Esophagus (tissue), 2 donors: ENCODE data around the gene MRPL33. TPM values are rescaled to one million over a fixed set of nuclear protein-coding genes. Genes with fewer than 3 reads are reported as not detected.
"Not testable (repeated sequence)": the region's sequence is repeated elsewhere in the genome, so short reads cannot be mapped to it uniquely, and the experiment has no call there.

ENCODE experiments used
- H3K27ac ChIP-seq, 2 donors: one replicate each; pipeline ENCODE4 v1.5.1; 2013; ENCODE audit warnings: low read depth in 2 of 2, mild to moderate bottlenecking in 2 of 2, inconsistent platforms in 1 of 2, low read length in 1 of 2, moderate library complexity in 1 of 2
- H3K27me3 ChIP-seq, 2 donors: one replicate each; pipeline ENCODE4 v1.6.1; 2013; ENCODE audit warnings: low read length in 2 of 2, control low read depth in 1 of 2, mild to moderate bottlenecking in 1 of 2; ENCODE audit not compliant: insufficient read depth in 2 of 2, control insufficient read depth in 1 of 2
- H3K36me3 ChIP-seq, 2 donors: one replicate each; pipeline ENCODE4 v1.6.1; 2013; ENCODE audit warnings: low read length in 1 of 2; ENCODE audit not compliant: control insufficient read depth in 2 of 2, insufficient read depth in 2 of 2
- H3K4me1 ChIP-seq, 2 donors: one replicate each; pipeline ENCODE4 v1.6.1; 2013; ENCODE audit warnings: low read length in 1 of 2; ENCODE audit not compliant: control insufficient read depth in 2 of 2, insufficient read depth in 2 of 2
- H3K4me3 ChIP-seq, 2 donors: one replicate each; pipeline ENCODE4 v1.5.1; 2013; ENCODE audit warnings: low read length in 2 of 2, mild to moderate bottlenecking in 2 of 2, low read depth in 1 of 2, moderate library complexity in 1 of 2
- H3K9me3 ChIP-seq, 2 donors: one replicate each; pipeline ENCODE4 v1.6.1; 2013; ENCODE audit warnings: mild to moderate bottlenecking in 2 of 2, low read depth in 1 of 2, low read length in 1 of 2, moderate library complexity in 1 of 2; ENCODE audit not compliant: control insufficient read depth in 2 of 2, insufficient read depth in 1 of 2
- WGBS, 2 donors: extraction: QIAGEN DNeasy Blood & Tissue Kit; methylation state at CpG; one replicate each; pipeline ENCODE4 v1.1.7; 2013; 5-methylcytosine and 5-hydroxymethylcytosine counted together
- polyA plus RNA-seq, 2 donors: library from polyadenylated mRNA; stranded (reverse); fragments of 200-250 nt; gene quantifications; one replicate each; pipeline ENCODE4 v1.2.3, GENCODE V29; 2013
- donor health status: healthy with polysubstance abuse.
- donor health status: Bipolar disorder and iron deficiency.

Gene MRPL33
- polyA plus RNA-seq, 2 donors: 35.5 to 102 TPM

DNA sequence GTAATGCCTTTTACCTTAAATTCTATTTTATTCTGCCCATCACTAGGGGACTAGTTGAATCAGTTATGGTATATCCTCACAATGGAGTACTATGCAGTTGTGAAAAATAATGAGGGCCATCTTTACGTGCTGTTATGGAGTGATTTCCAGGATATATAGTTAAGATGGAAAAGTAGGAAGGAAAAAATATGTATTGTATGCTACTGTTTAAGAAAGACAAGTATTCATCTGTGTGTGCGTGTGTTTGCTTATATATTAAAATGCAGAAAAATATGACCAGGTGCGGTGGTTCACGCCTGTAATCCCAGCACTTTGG, 32.5 kb upstream of the MRPL33 start:
- H3K27me3 ChIP-seq: no peaks in the 10 kb centered on the region
- no peak overlapping the region for H3K27ac ChIP-seq
- H3K36me3 ChIP-seq: no peaks in the 10 kb centered on the region
- no peaks in the 10 kb centered on the region for H3K9me3 ChIP-seq
- H3K4me1 ChIP-seq: peaks cover 4 to 10% of the 10 kb centered on the region in 2 donors
- 95 to 96% methylated on average over 4 of the region's 4 CpGs for WGBS, 2 donors
- no peak overlapping the region for H3K4me3 ChIP-seq

DNA sequence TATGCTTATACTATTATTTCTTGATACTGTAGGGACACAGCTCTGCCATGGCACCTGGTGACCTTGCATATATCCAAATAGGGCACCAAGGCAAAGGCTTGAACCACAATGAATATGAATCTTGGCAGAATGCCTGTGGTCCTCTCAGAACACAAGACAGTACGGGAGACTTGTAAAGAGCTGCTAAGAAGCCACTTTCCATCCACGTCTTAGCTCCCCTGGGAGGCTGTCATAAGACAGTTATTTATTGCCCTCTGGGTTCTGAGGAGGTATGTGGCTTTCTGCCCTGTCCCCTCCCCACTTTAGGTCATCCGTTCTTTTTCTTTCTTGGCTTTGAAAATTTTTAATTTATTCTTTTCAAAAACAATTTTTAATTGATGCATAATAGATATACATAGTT, 29.8 kb upstream of the MRPL33 start:
- Histone ChIP-seq H3K9me3 (no peaks in the 10 kb centered on the region), H3K4me1 (no peaks in the 10 kb centered on the region), H3K27me3 (no peaks in the 10 kb centered on the region), H3K27ac (no peak overlapping the region), H3K4me3 (no peak overlapping the region), H3K36me3 (no peaks in the 10 kb centered on the region)
- 58 to 63% methylated on average over 3 of the region's 3 CpGs for WGBS, 2 donors

DNA sequence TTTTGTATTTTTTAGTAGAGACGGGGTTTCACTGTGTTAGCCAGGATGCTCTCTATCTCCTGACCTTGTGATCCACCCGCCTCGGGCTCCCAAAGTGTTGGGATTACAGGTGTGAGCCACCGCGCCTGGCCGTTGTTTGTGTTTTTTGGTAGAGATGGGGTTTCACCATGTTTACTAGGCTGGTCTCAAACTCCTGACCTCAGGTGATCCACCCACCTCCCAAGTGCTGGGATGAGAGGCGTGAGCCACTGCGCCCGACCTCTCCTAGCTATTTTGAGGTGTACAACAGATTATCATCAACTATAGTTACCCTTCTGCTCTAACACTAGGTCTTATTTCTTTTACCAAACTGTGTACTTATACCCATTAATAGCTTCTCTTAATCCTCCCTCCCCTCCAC, 28.9 kb upstream of the MRPL33 start:
- WGBS, 2 donors: 95% methylated on average over 9 of the region's 9 CpGs
- H3K27me3 ChIP-seq: no peaks in the 10 kb centered on the region
- no peaks in the 10 kb centered on the region for H3K36me3 ChIP-seq
- no peaks in the 10 kb centered on the region for H3K9me3 ChIP-seq
- no peaks in the 10 kb centered on the region for H3K4me1 ChIP-seq
- H3K4me3 ChIP-seq: no peak overlapping the region
- H3K27ac ChIP-seq: no peak overlapping the region

DNA sequence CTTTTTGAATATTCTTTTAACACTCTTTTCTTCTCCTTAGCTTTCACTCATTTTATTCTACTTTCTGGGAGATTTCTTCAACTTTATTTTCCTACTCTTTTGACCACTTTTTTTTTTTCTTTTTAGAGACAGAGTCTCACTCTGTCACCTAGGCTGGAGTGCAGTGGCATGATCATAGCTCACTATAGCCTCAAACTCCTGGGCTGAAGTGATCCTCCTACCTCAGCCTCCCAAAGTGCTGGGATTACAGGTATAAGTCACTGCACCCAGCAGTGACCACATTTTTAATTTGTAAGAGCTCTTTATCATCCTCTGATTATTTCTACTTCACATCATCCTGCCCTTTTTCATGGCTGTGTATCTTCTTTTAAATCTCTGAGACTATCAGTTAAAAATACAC, 26.0 kb upstream of the MRPL33 start:
- H3K4me3 ChIP-seq, H3K27ac ChIP-seq, H3K27me3 ChIP-seq, H3K9me3 ChIP-seq, H3K4me1 ChIP-seq, H3K36me3 ChIP-seq: not testable (repeated sequence)

DNA sequence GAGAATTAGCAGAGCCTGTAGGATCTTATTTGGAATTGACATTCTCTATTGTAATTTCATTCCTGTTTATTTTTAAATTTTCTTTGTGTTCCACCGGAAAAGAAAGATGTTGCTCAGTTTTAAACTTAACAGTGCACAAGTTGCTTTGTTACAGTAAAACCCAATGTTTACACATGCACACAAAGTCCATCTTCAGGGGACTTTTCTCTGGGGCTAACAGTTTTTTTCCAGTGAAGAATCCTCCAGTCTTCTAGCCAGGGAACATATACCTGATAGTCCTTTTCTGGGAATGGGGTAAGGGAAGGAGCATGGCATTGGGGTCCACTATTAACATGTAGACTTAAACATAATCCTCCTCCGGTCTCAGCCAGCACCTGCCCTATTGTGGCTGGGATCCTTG, 25.2 kb upstream of the MRPL33 start:
- WGBS, 2 donors: 70 to 76% methylated on average over 2 of the region's 2 CpGs
- H3K4me3 ChIP-seq: no peak overlapping the region
- H3K4me1 ChIP-seq: no peaks in the 10 kb centered on the region

DNA sequence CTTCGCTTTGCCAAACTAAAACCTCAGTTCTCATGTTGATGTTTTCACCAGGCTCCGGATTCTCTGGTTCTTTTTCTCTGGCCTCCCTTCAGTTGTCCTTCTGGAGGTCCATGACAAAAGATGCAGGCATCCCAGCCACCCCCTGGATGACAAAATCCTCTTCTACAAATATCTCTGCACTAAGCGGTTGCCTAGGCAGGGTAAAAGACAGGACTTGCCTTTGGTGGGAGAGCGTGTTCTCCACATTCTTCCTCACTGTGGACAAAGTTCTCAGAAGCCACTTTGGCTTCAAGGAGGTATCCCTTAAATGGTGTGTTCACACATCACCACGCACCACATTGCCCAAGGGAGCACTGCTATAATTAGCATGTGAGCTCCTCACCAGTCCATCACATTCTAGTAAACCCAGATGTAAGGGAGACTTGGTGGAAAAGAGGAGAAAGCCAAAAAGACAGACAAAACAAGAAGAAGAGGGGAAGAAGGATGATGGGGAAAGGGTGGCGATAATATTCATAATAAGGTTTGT, 23.6 kb upstream of the MRPL33 start:
- H3K9me3 ChIP-seq: no peaks in the 10 kb centered on the region
- H3K4me1 ChIP-seq: no peaks in the 10 kb centered on the region
- 73 to 76% methylated on average over 6 of the region's 6 CpGs for WGBS, 2 donors
- H3K4me3 ChIP-seq: no peak overlapping the region
- H3K36me3 ChIP-seq: no peaks in the 10 kb centered on the region
- H3K27me3 ChIP-seq: no peaks in the 10 kb centered on the region
- no peak overlapping the region for H3K27ac ChIP-seq

More for the DNA sequence above, 25.2 kb upstream of the MRPL33 start:
- Histone ChIP-seq H3K27me3 (no peaks in the 10 kb centered on the region), H3K36me3 (no peaks in the 10 kb centered on the region), H3K27ac (no peak overlapping the region), H3K9me3 (no peaks in the 10 kb centered on the region)

DNA sequence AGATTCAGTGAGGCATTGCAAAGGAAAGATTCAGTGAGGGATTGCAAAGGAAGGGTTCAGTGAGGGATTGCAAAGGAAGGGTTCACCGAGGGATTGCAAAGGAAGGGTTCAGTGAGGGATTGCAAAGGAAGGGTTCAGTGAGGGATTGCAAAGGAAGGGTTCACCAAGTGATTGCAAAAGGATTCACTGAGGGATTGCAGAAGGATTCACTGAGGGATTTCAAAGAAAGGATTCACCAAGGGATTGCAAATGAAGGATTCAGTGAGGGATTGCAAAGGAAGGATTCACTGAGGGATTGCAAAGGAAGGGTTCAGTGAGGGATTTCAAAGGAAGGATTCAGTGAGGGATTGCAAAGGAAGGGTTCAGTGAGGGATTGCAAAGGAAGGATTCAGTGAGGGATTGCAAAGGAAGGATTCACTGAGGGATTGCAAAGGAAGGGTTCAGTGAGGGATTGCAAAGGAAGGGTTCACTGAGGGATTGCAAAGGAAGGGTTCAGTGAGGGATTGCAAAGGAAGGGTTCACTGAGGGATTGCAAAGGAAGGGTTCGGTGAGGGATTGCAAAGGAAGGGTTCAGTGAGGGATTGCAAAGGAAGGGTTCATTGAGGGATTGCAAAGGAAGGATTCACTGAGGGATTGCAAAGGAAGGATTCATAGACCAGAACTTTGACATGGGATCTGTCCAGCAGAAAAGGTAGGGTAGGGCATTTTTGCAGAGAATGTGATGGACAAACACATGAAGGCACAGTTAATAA, 22.5 kb upstream of the MRPL33 start:
- H3K4me3 ChIP-seq, H3K27ac ChIP-seq, H3K4me1 ChIP-seq, H3K27me3 ChIP-seq, H3K9me3 ChIP-seq, H3K36me3 ChIP-seq: not testable (repeated sequence)
- WGBS, 2 donors: 84 to 91% methylated on average over 2 of the region's 2 CpGs

DNA sequence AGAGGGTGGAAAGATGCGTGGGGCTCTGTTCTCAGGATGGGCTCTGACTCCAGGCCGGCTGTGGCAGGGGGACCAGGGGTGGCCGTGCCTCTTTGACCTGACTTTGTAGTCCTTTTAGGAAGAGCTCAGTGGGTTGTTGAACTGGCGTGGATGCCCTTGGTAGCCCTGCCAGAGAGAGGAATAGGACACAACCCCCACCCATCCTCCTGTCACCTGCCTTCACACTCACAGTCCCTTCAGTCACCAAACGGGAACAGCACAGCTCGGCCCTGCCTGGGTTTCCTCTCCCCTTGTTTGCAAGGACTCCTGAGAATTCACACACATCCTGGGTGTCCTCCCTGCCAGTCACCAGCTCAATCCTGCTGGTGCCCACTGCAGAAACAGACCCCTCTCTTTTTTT, 20.1 kb upstream of the MRPL33 start:
- no peaks in the 10 kb centered on the region for H3K4me1 ChIP-seq
- 85 to 91% methylated on average over 6 of the region's 6 CpGs for WGBS, 2 donors
- H3K4me3 ChIP-seq: no peak overlapping the region
- no peaks in the 10 kb centered on the region for H3K36me3 ChIP-seq
- H3K27ac ChIP-seq: no peak overlapping the region
- H3K9me3 ChIP-seq: no peaks in the 10 kb centered on the region
- H3K27me3 ChIP-seq: no peaks in the 10 kb centered on the region

DNA sequence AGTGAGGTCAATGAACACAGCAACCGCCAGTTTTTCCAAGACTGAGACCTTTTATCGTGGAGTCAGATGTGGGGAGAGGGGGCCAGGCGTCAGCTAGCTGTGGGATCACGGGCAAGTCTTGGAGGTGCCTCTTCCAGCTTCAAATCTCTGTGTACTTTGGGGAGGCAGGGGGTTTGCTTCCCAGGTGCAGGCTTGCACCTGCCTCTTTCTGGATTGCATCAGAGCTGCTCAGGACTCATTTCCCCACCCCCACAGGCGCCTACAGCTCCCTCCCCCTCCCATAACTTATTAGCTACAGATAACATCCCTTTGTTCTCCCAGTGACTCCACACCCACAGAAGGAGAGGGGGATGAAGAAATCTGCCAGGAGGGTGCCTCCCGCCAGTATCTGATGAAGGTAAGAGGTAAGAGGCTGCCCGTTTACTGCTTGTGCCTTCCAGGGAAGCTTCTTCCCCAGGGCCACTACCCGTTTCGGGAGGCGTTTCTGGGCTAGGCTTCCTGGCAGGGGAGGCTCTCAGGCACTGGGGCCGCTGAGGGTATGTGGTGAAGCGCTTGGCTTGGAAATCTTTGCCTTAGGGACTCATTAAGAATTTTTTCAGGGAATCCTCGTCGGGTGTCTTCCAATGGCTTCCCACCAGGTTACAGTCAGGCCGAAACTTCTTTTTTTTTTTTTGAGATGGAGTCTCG, 18.8 kb upstream of the MRPL33 start:
- 53 to 61% methylated on average over 16 of the region's 16 CpGs for WGBS, 2 donors

DNA sequence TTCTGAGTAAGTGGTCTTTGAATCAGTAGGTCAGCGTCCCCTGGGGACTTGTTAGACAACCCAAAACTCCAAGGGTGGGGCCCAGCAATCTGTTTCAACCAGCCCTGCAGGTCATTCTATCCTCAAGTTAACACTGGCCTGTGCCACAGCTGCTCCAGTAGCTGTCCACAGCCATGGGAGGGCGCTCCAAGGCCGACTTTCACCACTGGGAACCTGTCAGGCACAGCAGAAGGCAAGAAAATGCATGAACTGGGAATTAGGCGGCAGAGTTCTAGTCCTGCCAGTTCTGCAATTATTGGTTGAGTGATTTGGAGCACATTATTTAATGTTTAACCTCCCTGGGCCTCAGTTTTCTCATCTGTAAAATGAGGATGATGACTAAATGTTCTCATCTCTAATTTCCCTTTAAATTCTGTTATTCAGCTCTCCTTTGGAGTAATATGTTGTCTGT, 17.4 kb upstream of the MRPL33 start:
- Histone ChIP-seq H3K27me3 (no peaks in the 10 kb centered on the region), H3K4me3 (no peak overlapping the region), H3K36me3 (no peaks in the 10 kb centered on the region), H3K27ac (peak overlapping the region in 1 of 2 donors; percentile 26), H3K4me1 (no peaks in the 10 kb centered on the region), H3K9me3 (no peaks in the 10 kb centered on the region)
- 18 to 29% methylated on average over 4 of the region's 4 CpGs for WGBS, 2 donors

More for the DNA sequence above, 18.8 kb upstream of the MRPL33 start:
- Histone ChIP-seq H3K4me1 (no peaks in the 10 kb centered on the region), H3K27ac (no peak overlapping the region), H3K4me3 (no peak overlapping the region), H3K9me3 (no peaks in the 10 kb centered on the region), H3K27me3 (no peaks in the 10 kb centered on the region), H3K36me3 (no peaks in the 10 kb centered on the region)
